Epithelial cell of proximal tubule (primary cell): ENCODE results near the gene TXNDC2. TPM values are rescaled to one million over a fixed set of nuclear protein-coding genes. Genes with fewer than 3 reads are reported as not detected.

Source experiments
- DNase-seq: peaks from one replicate; pipeline ENCODE4 v3.0.0-alpha.2; 2011; ENCODE audit warnings: low read depth
- H3K4me3 ChIP-seq: 2 replicates; pipeline ENCODE4 v1.5.1; 2011; ENCODE audit warnings: low read depth, mild to moderate bottlenecking, low read length
- total RNA-seq: library from RNA; depleted of rRNA; stranded (reverse); fragments of >200 nt; gene quantifications from 2 replicates; pipeline ENCODE4 v1.2.3, GENCODE V29; 2015
- TF ChIP-seq, protein P1 (sequence below): conservative IDR thresholded peaks from 2 replicates; pipeline ENCODE4 v1.5.1; 2012; ENCODE audit warnings: low read depth, mild to moderate bottlenecking, low read length

TXNDC2 gene
- total RNA-seq, 1 donor from 2014 or later, result not detected

DNA sequence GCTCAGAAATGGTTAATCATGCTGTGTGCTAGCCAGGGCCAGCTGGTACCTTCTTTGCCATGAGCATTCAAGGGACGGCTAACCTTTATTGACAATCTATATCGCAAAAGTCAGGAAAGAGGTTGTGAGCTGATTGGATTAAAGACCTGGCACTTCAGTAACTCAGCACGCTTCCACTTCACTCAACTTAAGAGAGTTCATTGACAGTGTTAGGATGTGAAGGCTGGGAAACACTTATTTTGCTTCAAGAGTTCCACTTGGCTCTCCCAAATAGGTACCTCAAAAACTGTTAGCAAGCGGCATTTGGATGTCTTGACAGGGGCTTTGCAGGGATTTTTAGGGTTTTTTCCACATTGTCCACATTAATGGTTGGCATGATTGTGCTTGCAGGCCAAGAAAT lies 25.1 kb upstream of the TXNDC2 start:
- no peak overlapping the region for H3K4me3 ChIP-seq
- TF ChIP-seq, protein P1, sequence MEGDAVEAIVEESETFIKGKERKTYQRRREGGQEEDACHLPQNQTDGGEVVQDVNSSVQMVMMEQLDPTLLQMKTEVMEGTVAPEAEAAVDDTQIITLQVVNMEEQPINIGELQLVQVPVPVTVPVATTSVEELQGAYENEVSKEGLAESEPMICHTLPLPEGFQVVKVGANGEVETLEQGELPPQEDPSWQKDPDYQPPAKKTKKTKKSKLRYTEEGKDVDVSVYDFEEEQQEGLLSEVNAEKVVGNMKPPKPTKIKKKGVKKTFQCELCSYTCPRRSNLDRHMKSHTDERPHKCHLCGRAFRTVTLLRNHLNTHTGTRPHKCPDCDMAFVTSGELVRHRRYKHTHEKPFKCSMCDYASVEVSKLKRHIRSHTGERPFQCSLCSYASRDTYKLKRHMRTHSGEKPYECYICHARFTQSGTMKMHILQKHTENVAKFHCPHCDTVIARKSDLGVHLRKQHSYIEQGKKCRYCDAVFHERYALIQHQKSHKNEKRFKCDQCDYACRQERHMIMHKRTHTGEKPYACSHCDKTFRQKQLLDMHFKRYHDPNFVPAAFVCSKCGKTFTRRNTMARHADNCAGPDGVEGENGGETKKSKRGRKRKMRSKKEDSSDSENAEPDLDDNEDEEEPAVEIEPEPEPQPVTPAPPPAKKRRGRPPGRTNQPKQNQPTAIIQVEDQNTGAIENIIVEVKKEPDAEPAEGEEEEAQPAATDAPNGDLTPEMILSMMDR, result no peak
- no peak for DNase-seq

DNA sequence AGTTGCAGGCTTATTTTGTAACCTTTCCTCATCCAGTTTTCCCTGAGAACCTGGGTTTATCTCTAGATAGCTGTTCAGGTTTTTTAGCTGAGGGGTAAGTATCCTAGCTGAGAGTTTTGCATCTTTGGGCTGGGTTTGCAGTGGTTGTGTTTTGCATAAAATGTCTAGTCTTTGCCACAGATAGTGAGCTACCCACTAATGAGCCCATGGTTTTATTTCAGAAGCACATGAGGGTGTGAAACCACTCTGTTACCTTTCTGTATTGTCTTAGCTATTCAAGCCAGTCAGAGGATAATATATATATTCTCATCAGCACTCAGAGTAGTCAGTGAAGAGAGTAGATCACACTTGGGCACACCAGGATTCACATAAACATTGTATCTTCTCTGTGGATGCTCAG lies 24.6 kb upstream of the TXNDC2 start:
- no peak overlapping the region for H3K4me3 ChIP-seq
- TF ChIP-seq, protein P1, result no peak
- DNase-seq, result no peak

DNA sequence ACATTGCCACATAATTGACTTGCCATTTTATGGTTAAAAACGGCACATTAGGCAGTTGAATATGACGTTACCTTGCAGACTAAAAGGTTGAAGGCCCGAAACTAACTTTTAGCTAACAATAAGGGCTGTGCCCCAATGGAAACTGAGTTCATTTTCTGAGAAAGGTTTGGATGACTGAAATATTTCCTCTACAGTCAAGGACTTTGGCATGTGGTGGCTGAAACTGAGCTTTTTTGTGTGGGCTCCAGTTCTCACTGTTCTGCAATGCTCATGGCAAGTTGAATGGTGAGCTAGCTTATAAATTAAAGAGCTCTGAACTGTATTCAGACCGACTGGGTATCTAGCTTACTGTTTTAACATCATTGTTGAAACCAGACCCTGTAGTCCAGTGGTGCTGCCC lies 23.8 kb upstream of the TXNDC2 start:
- TF ChIP-seq, protein P1, result no peak
- H3K4me3 ChIP-seq, result no peak overlapping the region
- DNase-seq, result no peak

DNA sequence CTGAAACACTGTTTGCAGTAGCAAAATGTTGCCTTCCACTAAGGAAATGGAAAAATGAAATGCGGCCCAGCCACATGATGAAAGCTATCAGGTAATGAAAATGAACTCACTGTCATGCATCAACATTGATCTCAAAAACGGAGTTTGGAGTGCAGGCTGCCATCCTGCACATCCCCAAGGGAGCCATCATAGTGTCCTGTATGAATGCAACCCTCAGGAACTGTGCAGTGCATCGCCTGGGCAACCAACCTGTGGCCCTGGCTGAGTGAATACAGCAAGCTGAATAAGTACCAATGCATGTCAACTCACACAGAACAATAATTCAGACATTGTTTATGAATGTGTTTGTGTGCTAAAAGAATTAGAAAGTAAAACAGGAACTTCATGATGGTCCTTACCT lies 23.1 kb upstream of the TXNDC2 start:
- H3K4me3 ChIP-seq, result no peak overlapping the region
- DNase-seq, result no peak
- TF ChIP-seq, protein P1, result no peak

DNA sequence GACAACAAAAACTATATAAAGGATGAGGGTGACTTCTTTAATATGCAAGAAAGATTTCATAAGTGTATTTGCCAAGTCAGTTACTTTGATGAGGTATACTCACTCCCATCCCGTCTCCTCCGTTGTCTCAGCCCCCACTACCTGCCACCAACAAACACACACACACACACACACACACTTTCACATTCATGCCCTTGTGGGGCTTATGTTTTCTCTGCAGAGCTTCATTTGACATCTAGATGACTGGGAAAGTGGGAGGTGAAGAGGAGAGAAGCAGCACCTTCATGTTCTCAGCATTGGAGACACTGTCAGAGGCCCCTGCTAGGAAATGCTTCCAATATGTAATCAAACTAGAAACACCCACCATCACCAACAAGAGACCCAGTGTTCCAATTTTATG lies 22.5 kb upstream of the TXNDC2 start:
- no peak overlapping the region for H3K4me3 ChIP-seq
- no peak for DNase-seq
- TF ChIP-seq, protein P1, result no peak

DNA sequence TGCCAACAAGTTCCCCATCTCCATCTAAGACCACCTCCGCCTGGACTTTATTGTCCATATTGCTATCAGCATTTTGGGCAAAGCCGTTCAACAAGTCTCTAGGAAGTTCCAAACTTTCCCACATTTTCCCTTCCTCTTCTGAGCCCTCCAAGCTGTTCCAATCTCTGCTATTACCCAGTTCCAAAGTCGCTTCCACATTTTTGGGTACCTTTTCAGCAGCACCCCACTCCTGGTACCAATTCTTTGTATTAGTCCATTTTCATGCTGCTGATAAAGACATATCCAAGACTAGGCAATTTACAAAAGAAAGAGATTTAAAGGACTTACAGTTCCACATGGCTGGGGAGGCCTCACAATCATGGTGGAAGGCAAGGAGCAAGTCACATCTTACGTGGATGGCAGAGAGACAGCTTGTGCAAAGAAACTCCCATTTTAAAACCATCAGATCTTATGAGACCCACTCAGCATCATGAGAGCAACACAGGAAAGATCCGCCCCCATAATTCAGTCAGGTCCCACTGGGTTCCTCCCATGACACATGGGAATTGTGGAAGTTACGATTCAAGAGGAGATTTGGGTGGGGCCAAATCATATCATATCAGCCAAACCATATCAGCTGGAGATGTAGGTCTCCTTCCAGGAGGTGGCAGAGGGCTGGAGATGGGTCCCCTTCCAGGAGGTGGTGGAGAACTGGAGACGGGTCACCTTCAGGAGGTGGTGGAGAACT lies 19.8 kb upstream of the TXNDC2 start:
- TF ChIP-seq, protein P1, result no peak

DNA sequence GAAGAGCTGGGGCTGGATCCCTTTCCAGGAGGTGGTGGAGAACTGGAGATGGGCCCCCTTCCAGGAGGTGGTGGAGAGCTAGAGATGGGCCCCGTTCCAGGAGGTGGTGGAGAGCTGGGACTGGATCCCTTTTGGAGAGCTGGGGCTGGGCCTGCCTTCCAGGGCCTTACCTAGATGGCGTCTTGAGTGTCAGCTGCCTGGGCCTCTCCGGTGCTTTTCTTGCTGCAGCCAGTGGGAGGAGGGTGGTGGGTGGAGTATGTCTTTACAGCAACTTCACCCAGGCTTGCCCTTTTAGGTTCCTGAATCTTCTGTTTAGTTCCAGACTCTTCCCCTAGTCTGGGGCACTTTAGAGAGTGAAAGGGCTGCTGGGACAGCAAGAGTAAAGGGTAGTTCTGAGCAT lies 19.1 kb upstream of the TXNDC2 start:
- no peak overlapping the region for H3K4me3 ChIP-seq

More for the DNA sequence above, 19.8 kb upstream of the TXNDC2 start:
- no peak for DNase-seq
- no peak overlapping the region for H3K4me3 ChIP-seq

More for the DNA sequence above, 19.1 kb upstream of the TXNDC2 start:
- TF ChIP-seq, protein P1, result no peak
- no peak for DNase-seq
